ES-I3 (cell line): ENCODE data around the gene COMMD1.
"Not testable (repeated sequence)": the region's sequence is repeated elsewhere in the genome, so short reads cannot be mapped to it uniquely, and the experiment has no call there.

ENCODE experiments used
- H3K36me3 ChIP-seq: 2 replicates; pipeline ENCODE4 v1.6.1; 2013; ENCODE audit warnings: mild to moderate bottlenecking, low read length, control low read depth, moderate library complexity; ENCODE audit not compliant: insufficient read depth
- H3K4me1 ChIP-seq: 2 replicates; pipeline ENCODE4 v1.6.1; 2013; ENCODE audit warnings: mild to moderate bottlenecking, control low read depth, low read length; ENCODE audit not compliant: insufficient read depth
- H3K9ac ChIP-seq: 2 replicates; pipeline ENCODE4 v1.6.1; 2013; ENCODE audit warnings: low read depth, mild to moderate bottlenecking, low read length, moderate library complexity
- H3K9me3 ChIP-seq: 2 replicates; pipeline ENCODE4 v1.6.1; 2013; ENCODE audit warnings: mild to moderate bottlenecking, low read length, moderate library complexity; ENCODE audit not compliant: control insufficient read depth, insufficient read depth

Gene COMMD1

DNA sequence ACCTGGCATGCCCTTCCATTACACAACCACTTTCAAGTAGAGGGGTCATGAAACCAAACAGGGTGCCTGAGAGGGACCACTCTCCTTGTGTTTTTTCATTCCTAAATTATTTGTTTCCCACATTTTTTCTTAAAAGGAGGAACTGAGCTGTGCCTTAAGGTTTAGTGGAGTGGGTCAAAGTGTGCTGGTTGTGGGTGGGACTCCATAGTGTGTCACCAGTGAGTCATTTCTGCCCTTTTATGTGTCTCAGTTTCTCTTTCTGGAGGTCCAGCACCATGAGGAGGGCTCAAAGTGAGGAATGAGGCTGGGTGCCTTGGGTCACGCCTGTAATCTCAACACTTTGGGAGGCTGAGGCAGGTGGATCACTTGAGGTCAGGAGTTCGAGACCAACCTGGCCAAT lies 37.8 kb downstream of the COMMD1 start:
- Histone ChIP-seq H3K4me1 (peaks cover 14% of the 10 kb centered on the region), H3K9me3 (no peaks in the 10 kb centered on the region), H3K36me3 (no peaks in the 10 kb centered on the region), H3K9ac (no peak overlapping the region)

DNA sequence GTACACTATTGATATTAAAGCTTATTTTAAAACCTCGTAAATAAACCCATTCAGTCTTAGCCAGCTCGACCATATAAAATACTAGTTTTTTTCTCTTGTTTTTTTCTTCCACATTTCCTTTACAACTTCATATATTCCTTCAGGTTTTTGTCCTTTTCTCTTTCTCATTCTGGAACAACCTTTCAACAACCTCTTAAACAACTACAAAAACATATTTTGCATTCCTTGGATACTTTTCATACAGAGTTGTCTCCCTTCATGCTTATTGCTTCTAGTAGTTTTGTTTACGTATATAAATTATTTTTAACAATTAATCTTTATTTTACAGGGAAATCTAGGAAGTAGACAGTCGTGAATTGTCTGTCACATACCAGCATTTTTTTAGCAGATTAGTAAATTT lies 41.2 kb downstream of the COMMD1 start:
- Histone ChIP-seq H3K9ac (no peak overlapping the region), H3K4me1 (peaks cover 18% of the 10 kb centered on the region), H3K36me3 (no peaks in the 10 kb centered on the region), H3K9me3 (no peaks in the 10 kb centered on the region; the same call in 1 of the 2 replicates)

DNA sequence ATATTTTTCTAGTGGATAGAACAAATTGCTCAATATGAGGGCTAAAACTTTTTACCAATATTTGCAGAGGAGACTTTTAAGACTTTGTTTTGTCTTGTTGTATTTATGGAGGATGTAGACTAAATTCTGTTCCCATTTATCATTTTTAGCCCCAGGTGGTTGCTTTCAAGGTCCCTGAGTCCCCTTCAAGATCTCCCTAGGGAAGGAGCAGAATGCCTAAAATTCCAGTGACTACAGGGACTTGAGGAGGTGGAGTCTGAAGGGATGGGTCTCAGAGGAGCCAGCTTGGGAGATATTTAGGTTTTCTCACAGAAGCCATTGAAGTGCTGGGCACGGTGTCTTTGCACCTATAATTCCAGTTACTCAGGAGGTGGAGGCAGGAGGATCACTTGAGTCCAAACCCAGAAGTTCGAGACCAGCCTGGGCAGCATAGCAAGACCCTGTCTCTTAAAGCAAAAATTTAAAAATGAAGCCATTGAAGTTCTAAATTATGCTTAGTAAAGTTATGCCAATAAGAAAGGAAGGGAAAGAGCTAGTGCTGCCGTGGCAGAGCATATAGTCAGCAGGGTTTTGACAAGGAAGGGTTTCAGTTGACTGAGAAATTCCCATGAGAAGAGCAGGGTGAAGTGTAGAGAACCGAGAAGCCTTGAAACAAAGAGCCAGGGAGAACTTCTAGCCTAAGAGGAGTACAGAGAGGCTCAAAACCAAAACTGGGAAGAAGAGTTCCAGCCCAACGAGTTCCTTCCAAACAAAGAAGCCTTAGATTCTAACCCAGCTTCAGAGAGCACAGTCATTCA lies 43.4 kb downstream of the COMMD1 start:
- Histone ChIP-seq H3K36me3 (no peaks in the 10 kb centered on the region), H3K9ac (no peak overlapping the region), H3K4me1 (peaks cover 18% of the 10 kb centered on the region), H3K9me3 (no peaks in the 10 kb centered on the region; the same call in none of the 2 replicates)

DNA sequence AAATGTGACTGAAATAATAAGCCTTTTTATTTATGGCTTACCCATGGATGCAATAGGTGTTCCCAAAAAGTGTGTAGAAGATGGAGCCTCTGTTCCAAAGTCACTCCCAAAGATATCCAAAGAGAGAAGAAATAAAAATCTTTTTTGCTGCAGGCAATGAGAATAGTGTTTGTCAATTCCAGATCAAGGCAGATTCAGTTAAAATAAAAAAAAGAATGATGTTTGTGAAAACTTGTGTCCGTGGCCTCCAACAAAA lies 43.9 kb downstream of the COMMD1 start:
- H3K9me3 ChIP-seq, result no peaks in the 10 kb centered on the region; the same call in none of the 2 replicates
- no peaks in the 10 kb centered on the region for H3K36me3 ChIP-seq
- peaks cover 18% of the 10 kb centered on the region for H3K4me1 ChIP-seq
- H3K9ac ChIP-seq, result no peak overlapping the region

DNA sequence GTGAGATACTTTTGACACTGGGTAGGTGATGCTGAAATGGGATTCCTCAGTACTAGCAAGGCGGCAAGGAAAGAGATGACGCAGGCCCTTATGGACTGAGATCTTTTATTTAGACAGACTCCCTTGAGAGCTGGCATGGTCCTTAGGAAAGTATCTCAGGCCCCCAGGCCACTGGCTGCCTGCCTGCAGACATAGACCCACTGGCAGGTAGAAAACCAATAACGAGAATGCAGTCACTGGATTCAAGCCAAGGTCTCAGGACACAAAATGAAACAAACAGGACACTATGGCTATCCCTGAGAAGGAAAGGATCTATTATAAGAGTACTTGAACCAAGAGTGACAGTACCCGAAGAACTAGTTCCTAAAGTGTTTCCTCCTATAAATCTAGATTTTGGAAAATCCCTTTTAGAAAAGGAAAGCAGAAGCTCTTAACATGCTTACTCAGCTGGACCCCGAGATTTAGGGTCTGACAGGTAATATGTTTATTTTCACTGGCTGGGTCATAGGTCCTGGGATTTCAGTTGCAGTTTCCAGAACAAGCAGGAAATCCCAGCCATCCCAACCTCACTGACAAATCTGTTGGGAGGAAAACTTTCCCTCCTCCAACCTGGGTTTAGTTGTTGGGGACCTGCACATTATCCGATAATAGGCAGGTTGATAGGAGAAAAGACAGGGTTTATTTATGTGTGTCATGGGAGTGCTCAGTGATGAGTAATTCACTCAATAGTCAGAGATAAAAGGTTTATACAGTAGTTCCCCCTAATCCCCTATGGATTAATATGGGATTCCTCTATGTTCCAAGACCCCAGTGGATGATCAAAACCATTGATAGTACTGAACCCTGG lies 44.5 kb downstream of the COMMD1 start:
- Histone ChIP-seq H3K4me1 (peaks cover 15% of the 10 kb centered on the region), H3K9me3 (no peaks in the 10 kb centered on the region; the same call in none of the 2 replicates), H3K36me3 (no peaks in the 10 kb centered on the region), H3K9ac (no peak overlapping the region)

DNA sequence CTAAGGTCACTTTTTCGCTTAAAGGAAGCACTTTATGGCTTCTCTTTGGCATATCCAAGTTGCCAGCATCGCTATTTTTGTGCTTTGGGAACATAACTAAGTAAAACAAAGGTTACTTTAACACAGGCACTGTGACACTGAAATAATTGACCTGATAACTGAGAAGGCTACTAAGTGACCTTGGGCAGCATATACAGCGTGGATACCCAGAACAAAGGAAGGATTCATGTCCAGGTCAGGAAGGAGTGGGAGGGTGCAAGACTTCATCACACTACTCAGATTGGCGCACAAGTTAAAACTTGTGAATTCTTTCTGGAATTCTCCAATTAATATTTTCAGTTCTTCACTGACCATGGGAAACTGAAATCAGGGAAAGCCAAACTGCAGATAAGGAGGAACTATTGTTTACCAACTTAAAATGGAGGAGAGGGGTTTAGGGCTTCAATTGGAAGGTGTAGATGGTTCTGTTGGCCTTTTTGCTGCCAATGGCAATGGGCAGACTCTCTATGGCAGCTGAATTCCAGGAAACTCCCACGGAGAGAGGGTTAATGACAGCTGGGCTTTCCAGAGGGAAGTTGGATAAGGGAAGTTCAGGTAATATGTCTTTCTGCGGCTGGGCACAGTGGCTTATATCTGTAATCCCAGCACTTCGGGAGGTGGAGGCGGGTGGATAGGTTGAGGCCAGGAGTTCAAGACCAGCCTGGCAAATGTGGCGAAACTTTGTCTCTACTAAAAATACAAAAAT lies 45.3 kb downstream of the COMMD1 start:
- Histone ChIP-seq H3K4me1 (peaks cover 7% of the 10 kb centered on the region), H3K9me3 (no peaks in the 10 kb centered on the region; the same call in none of the 2 replicates), H3K9ac (no peak overlapping the region), H3K36me3 (no peaks in the 10 kb centered on the region)

DNA sequence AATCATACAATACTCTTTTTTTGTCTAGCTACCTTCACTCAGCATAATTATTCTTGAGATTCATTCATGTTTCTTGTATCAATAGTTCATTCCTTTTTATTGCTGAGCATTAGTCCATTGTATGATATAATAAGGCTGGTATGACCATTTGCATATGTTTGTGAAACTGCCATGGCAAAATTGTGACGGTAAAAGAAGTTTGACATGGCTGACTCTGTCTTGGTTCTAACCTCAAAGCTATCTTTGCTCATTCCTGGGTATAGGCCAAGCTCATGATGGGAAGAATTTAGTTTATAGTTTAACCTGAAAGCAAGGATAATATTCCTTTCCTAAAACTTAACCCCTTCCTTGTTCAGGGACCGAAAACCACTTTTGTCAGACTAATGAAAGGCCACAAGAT lies 46.4 kb downstream of the COMMD1 start:
- Histone ChIP-seq H3K36me3 (no peaks in the 10 kb centered on the region), H3K4me1 (peaks cover 5% of the 10 kb centered on the region), H3K9me3 (no peaks in the 10 kb centered on the region; the same call in none of the 2 replicates), H3K9ac (no peak overlapping the region)

DNA sequence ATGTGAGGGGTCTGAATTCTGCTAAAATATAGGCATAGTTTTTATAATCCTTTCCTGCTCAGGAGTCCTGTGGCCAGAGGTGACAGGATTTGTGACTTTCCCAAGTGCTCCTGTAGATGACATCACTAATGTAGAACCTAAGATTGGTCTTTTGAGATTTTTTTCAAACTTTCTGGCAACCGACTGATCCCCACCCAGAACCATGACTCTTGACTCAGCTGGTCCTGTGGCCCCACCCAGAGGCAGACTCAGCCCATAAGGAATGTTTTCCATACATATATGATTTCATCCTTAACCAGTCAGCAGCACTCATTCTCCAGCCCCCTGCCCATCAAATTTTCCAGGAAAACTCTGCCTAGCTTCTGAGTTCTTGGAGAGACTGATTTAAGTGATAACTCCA lies 46.8 kb downstream of the COMMD1 start:
- H3K9me3 ChIP-seq, result no peaks in the 10 kb centered on the region; the same call in none of the 2 replicates
- peaks cover 5% of the 10 kb centered on the region for H3K4me1 ChIP-seq
- no peak overlapping the region for H3K9ac ChIP-seq
- no peaks in the 10 kb centered on the region for H3K36me3 ChIP-seq

DNA sequence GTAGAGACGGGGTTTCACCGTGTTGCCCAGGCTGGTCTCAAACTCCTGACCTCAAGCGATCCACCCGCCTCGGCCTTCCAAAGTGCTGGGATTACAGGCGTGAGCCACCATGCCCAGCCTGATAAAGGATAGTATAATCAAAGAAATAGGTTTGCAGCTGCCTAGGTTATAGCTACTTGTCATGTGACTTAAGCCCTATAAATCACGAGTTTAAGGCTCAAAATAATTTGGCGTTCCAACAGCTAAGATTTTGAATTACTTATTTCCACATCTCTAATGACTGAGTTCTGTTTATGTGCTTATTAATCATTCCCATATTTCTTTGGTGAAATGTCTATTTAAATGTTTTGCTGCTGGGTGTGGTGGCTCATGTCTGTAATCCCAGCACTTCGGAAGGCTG lies 49.4 kb downstream of the COMMD1 start:
- not testable (repeated sequence) for H3K36me3 ChIP-seq, H3K9me3 ChIP-seq, H3K9ac ChIP-seq, H3K4me1 ChIP-seq

DNA sequence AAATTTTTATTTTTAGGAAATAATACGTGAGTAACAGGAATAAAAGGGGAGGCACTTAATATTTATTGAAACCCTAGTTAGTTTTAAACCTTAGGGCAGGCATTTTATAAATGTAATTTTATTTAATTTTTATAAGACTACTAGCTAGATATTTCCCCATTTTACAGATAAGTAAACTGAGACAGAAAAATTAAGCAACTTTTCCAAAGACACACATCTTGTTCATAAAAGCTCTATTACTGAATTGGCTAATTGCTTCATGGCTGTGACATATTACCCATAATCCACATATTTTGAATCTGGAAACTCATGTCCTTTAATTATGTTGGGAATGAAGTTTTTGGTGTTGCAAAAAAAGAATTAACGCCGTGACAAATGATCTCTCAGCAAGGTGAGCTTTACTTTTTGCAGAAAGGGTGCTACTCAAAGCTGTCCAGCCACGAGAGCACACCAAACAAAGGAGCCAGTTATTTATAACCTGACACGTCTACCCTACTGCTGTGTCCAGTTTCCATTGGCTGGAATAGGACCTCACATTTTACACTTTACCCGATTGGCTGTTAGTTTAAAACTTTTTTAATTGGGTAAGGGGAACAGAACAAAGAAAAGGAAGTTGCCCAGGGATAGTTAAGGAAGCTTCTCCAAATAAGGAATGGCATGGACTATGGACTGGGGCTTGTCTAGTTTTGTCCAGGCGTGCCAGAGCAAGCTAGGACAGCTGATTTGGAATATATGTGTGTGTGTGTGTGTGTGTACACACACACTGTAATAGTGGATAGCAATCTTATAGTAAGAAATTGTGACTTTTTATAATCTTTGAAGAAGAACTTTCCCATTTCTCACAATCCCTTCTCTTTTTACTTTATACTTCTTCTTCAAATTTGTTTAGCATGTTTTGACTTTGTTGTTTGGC lies 54.2 kb downstream of the COMMD1 start:
- no peaks in the 10 kb centered on the region for H3K4me1 ChIP-seq
- no peak overlapping the region for H3K9ac ChIP-seq
- 0 out of 2 replicates have a peak, but pooled peaks cover 3% of the 10 kb centered on the region for H3K9me3 ChIP-seq
- H3K36me3 ChIP-seq, result no peaks in the 10 kb centered on the region

DNA sequence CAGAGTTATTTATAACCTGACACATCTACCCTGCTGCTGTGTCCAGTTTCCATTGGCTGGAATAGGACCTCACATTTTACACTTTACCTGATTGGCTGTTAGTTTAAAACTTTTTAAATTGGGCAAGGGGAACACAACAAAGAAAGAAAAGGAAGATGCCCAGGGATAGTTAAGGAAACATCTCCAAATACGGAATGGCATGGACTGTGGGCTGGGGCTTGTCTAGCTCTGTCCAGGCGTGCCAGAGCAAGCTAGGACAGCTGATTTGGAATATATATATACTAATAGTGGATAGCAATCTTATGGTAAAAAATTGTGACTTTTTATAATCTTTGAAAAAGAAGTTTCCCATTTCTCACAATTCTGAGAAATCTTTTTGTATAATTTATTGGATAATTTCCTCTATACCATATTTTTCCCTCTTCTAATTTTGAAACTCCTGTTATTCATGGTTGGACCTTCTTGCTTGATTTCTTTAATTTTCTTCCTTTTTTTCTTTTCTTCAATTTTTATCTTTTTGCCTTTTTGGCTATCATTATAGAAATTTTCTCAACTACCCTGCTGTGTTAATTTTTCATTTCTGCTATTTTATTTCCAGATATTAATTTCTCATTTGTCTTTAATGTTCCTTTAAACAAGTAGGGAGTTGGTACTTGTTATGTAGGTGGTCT lies 55.9 kb downstream of the COMMD1 start:
- Histone ChIP-seq H3K4me1 (no peaks in the 10 kb centered on the region), H3K9me3 (0 out of 2 replicates have a peak, but pooled peaks cover 3% of the 10 kb centered on the region), H3K9ac (no peak overlapping the region), H3K36me3 (no peaks in the 10 kb centered on the region)

DNA sequence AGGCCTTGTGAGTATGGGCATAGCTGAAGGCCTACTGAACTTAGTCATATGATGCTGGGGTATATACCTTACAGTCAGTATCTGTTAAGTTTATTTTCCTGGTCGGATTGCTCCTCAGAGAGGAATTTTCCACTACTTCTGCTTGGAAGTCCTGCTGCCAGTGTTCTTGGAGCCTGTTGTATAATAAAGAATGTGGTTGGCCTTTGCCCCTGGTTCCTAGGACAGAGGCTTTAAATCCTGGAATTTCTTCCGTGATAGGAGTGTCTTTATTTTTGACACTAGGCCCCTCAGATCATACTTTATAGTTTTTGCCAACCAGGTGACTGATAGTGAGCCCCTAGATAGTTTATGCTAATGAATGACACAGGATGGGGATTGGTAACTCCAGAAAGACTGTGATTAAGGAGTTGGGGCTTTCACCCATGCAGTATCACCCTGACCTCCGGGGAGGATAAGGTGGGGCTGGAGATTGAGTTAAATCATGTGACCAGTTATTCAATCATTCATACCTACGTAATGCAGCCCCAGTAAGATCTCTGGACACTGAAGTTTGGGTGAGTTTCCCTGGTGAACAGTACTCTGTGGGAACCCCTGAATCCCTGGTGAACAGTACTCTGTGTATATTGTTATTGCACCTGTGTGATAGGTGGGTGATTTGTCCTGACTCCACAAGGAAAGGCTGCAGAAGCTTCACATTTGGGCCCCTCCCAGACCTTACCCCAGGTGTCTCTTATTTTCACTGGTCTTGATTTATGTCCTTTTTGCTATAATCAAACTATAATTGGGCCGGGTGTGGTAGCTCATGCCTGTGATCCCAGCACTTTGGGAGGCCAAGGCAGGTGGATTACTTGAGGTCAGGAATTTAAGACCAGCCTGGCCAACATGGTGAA lies 56.9 kb downstream of the COMMD1 start:
- no peak overlapping the region for H3K9ac ChIP-seq

More for the DNA sequence above, 56.9 kb downstream of the COMMD1 start:
- H3K36me3 ChIP-seq, result no peaks in the 10 kb centered on the region
- H3K4me1 ChIP-seq, result no peaks in the 10 kb centered on the region
- 0 out of 2 replicates have a peak, but pooled peaks cover 3% of the 10 kb centered on the region for H3K9me3 ChIP-seq
